Smooth muscle cell of the brain vasculature (primary cell): ENCODE data around the gene CDH5.
"Not testable (repeated sequence)": the region's sequence is repeated elsewhere in the genome, so short reads cannot be mapped to it uniquely, and the experiment has no call there.

ENCODE experiments used
- DNase-seq: peaks from one replicate; pipeline ENCODE4 v3.0.0-alpha.2; 2012; ENCODE audit warnings: low read depth, low spot score

The CDH5 gene

GRCh38 chr16:66437391-66437945 is 71.0 kb downstream of the CDH5 start:
- DNase-seq = no peak

- DNase-seq = no peak
These were observed 72.0 kb downstream of the CDH5 start for GRCh38 chr16:66438536-66438935.

- no peak for DNase-seq
These were observed 72.7 kb downstream of the CDH5 start for GRCh38 chr16:66439051-66439730.

- DNase-seq = no peak
These were observed 73.8 kb downstream of the CDH5 start for GRCh38 chr16:66440271-66440802.

GRCh38 chr16:66440970-66441369 is 74.5 kb downstream of the CDH5 start:
- DNase-seq = no peak

GRCh38 chr16:66441586-66442375 is 75.3 kb downstream of the CDH5 start:
- no peak for DNase-seq

GRCh38 chr16:66442502-66443268 is 76.2 kb downstream of the CDH5 start:
- no peak for DNase-seq

GRCh38 chr16:66443269-66443652 is 76.8 kb downstream of the CDH5 start:
- DNase-seq = no peak

GRCh38 chr16:66444049-66444481 is 77.6 kb downstream of the CDH5 start:
- no peak for DNase-seq

- DNase-seq = no peak
These were observed 80.2 kb downstream of the CDH5 start for GRCh38 chr16:66446737-66447136.

- DNase-seq = no peak
These were observed 81.0 kb downstream of the CDH5 start for GRCh38 chr16:66447491-66447890.

GRCh38 chr16:66451548-66451947 is 85.1 kb downstream of the CDH5 start:
- DNase-seq = no peak

- not testable (repeated sequence) for DNase-seq
These were observed 86.7 kb downstream of the CDH5 start for GRCh38 chr16:66453230-66453629.
